DOHH2 (cell line): ENCODE results near the gene HOXC11.

Experiments used
- H3F3A ChIP-seq: fragments of 200-600 bp; sonication (generic), shearing (Covaris generic); 2 replicates; pipeline ENCODE4 v1.6.0; 2016; ENCODE audit warnings: antibody characterized with exemption, mild to moderate bottlenecking; ENCODE audit not compliant: control insufficient read depth, insufficient read depth
- H3K27ac ChIP-seq: fragments of 200-600 bp; sonication (generic); 2 replicates; pipeline ENCODE4 v1.5.1; 2014; ENCODE audit warnings: low read depth, mild to moderate bottlenecking, low read length, moderate library complexity
- H3K27me3 ChIP-seq: fragments of 200-600 bp; sonication (generic); 2 replicates; pipeline ENCODE4 v1.6.1; 2014; ENCODE audit warnings: mild to moderate bottlenecking, low read length, mixed read lengths; ENCODE audit not compliant: control insufficient read depth
- H3K36me3 ChIP-seq: fragments of 200-600 bp; sonication (generic); 2 replicates; pipeline ENCODE4 v1.6.1; 2014; ENCODE audit warnings: mild to moderate bottlenecking, low read length, moderate library complexity, mixed read lengths; ENCODE audit not compliant: control insufficient read depth
- H3K4me1 ChIP-seq: fragments of 200-600 bp; sonication (generic); 2 replicates; pipeline ENCODE4 v1.6.1; 2014; ENCODE audit warnings: mild to moderate bottlenecking, low read length, mixed read lengths; ENCODE audit not compliant: control insufficient read depth
- H3K4me2 ChIP-seq: fragments of 200-600 bp; sonication (generic); 2 replicates; pipeline ENCODE4 v1.6.0; 2014; ENCODE audit warnings: mild to moderate bottlenecking, low read length, moderate library complexity
- H3K4me3 ChIP-seq: fragments of 200-600 bp; sonication (generic); 2 replicates; pipeline ENCODE4 v1.5.1; 2014; ENCODE audit warnings: mild to moderate bottlenecking, low read length, mixed read lengths
- H3K79me2 ChIP-seq: fragments of 200-600 bp; sonication (generic); 2 replicates; pipeline ENCODE4 v1.6.1; 2014; ENCODE audit warnings: mild to moderate bottlenecking, low read length, mixed read lengths; ENCODE audit not compliant: control insufficient read depth
- H3K9me2 ChIP-seq: fragments of 200-600 bp; sonication (generic); replicated peaks from 2 replicates; pipeline ENCODE4 v1.6.1; 2014; ENCODE audit warnings: mild to moderate bottlenecking, low read length, mixed read lengths; ENCODE audit not compliant: control insufficient read depth
- H3K9me3 ChIP-seq: fragments of 200-600 bp; sonication (generic); 2 replicates; pipeline ENCODE4 v1.6.1; 2014; ENCODE audit warnings: antibody characterized with exemption, low read length, mixed read lengths; ENCODE audit not compliant: control insufficient read depth, insufficient read depth
- H4K20me1 ChIP-seq: fragments of 200-600 bp; sonication (generic); 2 replicates; pipeline ENCODE4 v1.6.0; 2014; ENCODE audit warnings: low read depth, mild to moderate bottlenecking, antibody characterized with exemption, low read length, moderate library complexity; ENCODE audit not compliant: control insufficient read depth, insufficient read depth
- CTCF ChIP-seq: fragments of 200-600 bp; sonication (generic); IDR thresholded peaks from one replicate; pipeline ENCODE4 v1.5.1; 2014; ENCODE audit warnings: antibody characterized with exemption, mild to moderate bottlenecking, low read depth, low read length; ENCODE audit not compliant: poor library complexity, severe bottlenecking
- EZH2phosphoT487 ChIP-seq: fragments of 200-600 bp; sonication (generic); IDR thresholded peaks from 2 replicates; pipeline ENCODE4 v1.6.1; 2017; ENCODE audit warnings: borderline replicate concordance, mild to moderate bottlenecking, antibody characterized with exemption, low read length, moderate library complexity, mixed read lengths

HOXC11 gene

DNA sequence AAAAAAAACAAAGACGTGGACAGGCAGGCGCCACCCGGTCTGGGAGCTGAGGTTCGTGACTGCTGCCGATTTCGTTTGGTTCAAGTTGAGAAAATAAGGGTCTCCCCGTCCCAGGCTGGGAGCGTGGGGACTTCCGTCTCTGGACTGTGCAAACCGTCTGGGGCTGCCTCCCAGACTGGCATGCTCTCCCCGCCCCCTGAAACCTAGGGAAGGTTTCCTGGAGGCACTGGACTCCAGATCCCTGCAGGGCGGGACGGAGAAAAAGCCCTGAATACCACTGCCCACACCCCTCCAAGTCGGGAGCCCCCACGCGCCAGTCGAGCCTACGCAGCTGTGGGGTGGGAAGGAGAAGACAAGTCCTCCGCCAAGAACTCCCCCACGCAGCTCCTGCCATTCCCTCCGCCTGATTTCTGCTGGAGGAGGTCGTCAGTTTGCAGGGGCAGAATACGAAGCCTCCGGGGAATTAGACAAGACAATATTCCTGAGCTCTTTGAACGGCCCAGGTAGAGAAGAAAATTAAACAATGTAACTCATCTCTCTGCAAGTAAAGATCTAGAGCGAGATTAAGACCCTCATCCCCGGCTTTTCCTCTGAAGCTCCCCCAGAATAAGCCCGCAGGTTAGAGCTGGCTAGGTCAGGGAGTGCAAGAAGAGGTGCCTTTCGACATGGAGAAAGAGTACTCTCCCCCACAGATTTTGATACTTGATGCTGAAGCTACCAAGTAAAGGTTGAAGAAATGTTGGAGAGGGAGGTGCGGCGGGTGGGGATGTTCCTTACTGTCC is 44.7 kb upstream of the HOXC11 start:
- no peaks in the 10 kb centered on the region for H3K9me2 ChIP-seq
- H3K4me1 ChIP-seq: no peaks in the 10 kb centered on the region
- no peaks in the 10 kb centered on the region for H4K20me1 ChIP-seq
- no peaks in the 10 kb centered on the region for H3K79me2 ChIP-seq
- no peak overlapping the region for H3K4me2 ChIP-seq
- peaks cover 74% of the 10 kb centered on the region for H3K27me3 ChIP-seq
- H3K9me3 ChIP-seq: no peaks in the 10 kb centered on the region
- no peaks in the 10 kb centered on the region for H3K36me3 ChIP-seq
- no peak for TF ChIP-seq CTCF
- TF ChIP-seq EZH2phosphoT487: 0 out of 2 replicates have a peak, but pooled peaks have one; percentile 50
- no peak overlapping the region for H3K4me3 ChIP-seq
- no peaks in the 10 kb centered on the region for H3F3A ChIP-seq
- H3K27ac ChIP-seq: no peak overlapping the region

DNA sequence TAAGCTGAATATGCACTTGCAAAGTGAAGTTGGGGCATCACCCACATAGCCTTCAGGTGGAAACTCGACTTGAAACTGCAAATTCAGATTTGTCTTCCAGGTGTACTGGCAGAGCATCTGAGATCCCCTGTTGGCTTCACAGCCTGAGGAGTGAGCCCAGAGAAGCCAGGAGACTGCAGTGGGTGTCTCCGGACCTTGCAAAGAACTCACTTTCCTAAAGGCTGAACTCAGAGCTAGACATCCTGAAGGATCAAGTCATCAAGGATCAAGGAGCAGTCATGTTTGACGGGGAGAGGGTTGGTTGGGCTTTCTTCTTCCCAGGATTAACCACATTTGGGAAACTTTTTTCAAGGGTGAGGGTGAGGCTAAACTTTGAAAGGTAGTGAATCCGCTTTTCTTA is 43.4 kb upstream of the HOXC11 start:
- H3K4me1 ChIP-seq: no peaks in the 10 kb centered on the region
- peaks cover 74% of the 10 kb centered on the region for H3K27me3 ChIP-seq
- no peak overlapping the region for H3K4me3 ChIP-seq
- no peaks in the 10 kb centered on the region for H3K36me3 ChIP-seq
- no peaks in the 10 kb centered on the region for H3K9me3 ChIP-seq
- H3K27ac ChIP-seq: no peak overlapping the region
- no peak for TF ChIP-seq CTCF
- TF ChIP-seq EZH2phosphoT487: no peak
- no peak overlapping the region for H3K4me2 ChIP-seq
- H3K9me2 ChIP-seq: no peaks in the 10 kb centered on the region
- no peaks in the 10 kb centered on the region for H3F3A ChIP-seq
- H4K20me1 ChIP-seq: no peaks in the 10 kb centered on the region
- H3K79me2 ChIP-seq: no peaks in the 10 kb centered on the region

DNA sequence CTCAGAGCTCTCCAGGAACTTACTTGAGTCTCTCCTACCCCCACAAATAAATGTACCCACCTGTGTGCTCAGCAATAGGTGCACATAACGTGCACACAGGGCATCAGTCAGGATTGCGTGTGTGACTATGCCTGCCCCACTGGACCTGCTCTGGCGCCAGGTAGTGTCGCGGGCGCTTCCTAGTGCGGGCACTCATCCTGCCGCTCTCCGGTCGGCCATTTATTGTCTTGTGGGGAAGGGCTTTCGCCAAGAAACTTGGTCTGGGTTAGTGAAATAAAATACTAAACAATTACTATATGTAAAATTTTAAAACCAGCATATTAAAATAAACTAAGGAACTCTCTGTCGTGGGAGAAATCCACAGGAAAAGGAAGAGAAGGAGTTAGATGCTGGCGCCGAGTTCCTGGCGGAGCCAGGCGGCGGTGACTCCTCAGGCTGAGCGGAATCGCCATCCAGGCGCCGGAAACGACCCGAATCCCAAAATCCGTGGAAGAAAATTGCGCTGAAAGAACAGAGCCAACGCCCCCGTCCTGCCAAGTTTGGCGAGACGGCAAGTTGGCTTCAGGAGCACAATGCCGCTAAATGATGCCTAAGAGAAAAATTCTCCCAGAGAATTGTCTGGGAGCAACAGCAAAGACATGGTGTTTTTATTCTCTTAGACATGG is 42.2 kb upstream of the HOXC11 start:
- H3K9me3 ChIP-seq: no peaks in the 10 kb centered on the region
- no peaks in the 10 kb centered on the region for H3K36me3 ChIP-seq
- no peaks in the 10 kb centered on the region for H3K9me2 ChIP-seq
- no peak overlapping the region for H3K4me3 ChIP-seq
- H3K79me2 ChIP-seq: no peaks in the 10 kb centered on the region
- no peak overlapping the region for H3K4me2 ChIP-seq
- no peak overlapping the region for H3K27ac ChIP-seq
- no peaks in the 10 kb centered on the region for H3F3A ChIP-seq
- TF ChIP-seq CTCF (no peak), EZH2phosphoT487 (no peak)
- no peaks in the 10 kb centered on the region for H4K20me1 ChIP-seq
- H3K27me3 ChIP-seq: peaks cover 77% of the 10 kb centered on the region
- H3K4me1 ChIP-seq: peaks cover 6% of the 10 kb centered on the region
